Measurements from ENCODE around the gene NRN1.
"Not testable (repeated sequence)": the region's sequence is repeated elsewhere in the genome, so short reads cannot be mapped to it uniquely, and the experiment has no call there.

- TF ChIP-seq CTCF, POLR2A (IDR thresholded peaks at IDR 0.05): not testable (repeated sequence)
Observed at GRCh38 chr6:5968036-5968435, 38.7 kb downstream of the NRN1 start.

Measured in heart left ventricle (tissue), 13 donors.